GM19193 (cell line): ENCODE measurements around the gene UQCRH.

Experiments
- POLR2A ChIP-seq: IDR thresholded peaks from 4 replicates; pipeline ENCODE4 v1.6.1; 2011; ENCODE audit not compliant: insufficient read depth, insufficient read length; ENCODE audit errors: extremely low read depth

The UQCRH gene

GRCh38 chr1:46362158-46362557, 58.7 kb downstream of the UQCRH start:
- no peak for TF ChIP-seq POLR2A

GRCh38 chr1:46363121-46363520, 59.6 kb downstream of the UQCRH start:
- TF ChIP-seq POLR2A: no peak

- TF ChIP-seq POLR2A: no peak
These were observed 61.1 kb downstream of the UQCRH start for GRCh38 chr1:46364612-46365011.
